HEK293 (cell line): Measurements from ENCODE around the gene MYL12A.

Experiments used
- CTCF ChIA-PET: fragments of 350-600 bp; formaldehyde crosslinking; extraction: SDS; loops from one replicate; lab custom pipeline; 2021; ENCODE audit warnings: antibody characterized with exemption; lab: Yijun Ruan, JAX
- POLR2A ChIA-PET: fragments of 300-600 bp; formaldehyde crosslinking; extraction: SDS; loops from one replicate; lab custom pipeline; 2020; ENCODE audit warnings: antibody characterized with exemption, inconsistent platforms; lab: Yijun Ruan, JAX
- H3K27ac ChIP-seq: fragments of 200-500 bp; sonication (Bioruptor generic); 2 replicates; pipeline ENCODE4 v1.5.1; 2014; ENCODE audit warnings: low read depth, low read length, control low read depth, inconsistent platforms; ENCODE audit errors: extremely low read depth
- H3K36me3 ChIP-seq, 2 experiments: fragments of 200-500 bp in 1 of 2; sonication (Bioruptor generic) in 1 of 2; 1 replicate in 1 of 2; 2 replicates in 1 of 2; pipeline ENCODE4 v1.5.1; 2014 to 2017; ENCODE audit warnings: inconsistent platforms in 2 of 2, low read length in 2 of 2; ENCODE audit not compliant: control insufficient read depth in 2 of 2, insufficient read depth in 1 of 2
- H3K4me1 ChIP-seq: fragments of 200-500 bp; sonication (Bioruptor generic); 2 replicates; pipeline ENCODE4 v1.5.1; 2014; ENCODE audit warnings: mild to moderate bottlenecking, low read length, inconsistent platforms; ENCODE audit not compliant: control insufficient read depth, insufficient read depth
- H3K4me3 ChIP-seq: 2 replicates; pipeline ENCODE4 v1.5.1; 2011; ENCODE audit warnings: low read depth, mild to moderate bottlenecking, control low read depth, low read length, moderate library complexity
- H3K9me3 ChIP-seq: fragments of 200-500 bp; sonication (Bioruptor generic); 2 replicates; pipeline ENCODE4 v1.5.1; 2014; ENCODE audit warnings: low read depth, low read length, inconsistent platforms; ENCODE audit not compliant: control insufficient read depth, insufficient read depth
- CTCF ChIP-seq: fragments of 450-650 bp; formaldehyde crosslinking; IDR thresholded peaks from 2 replicates; pipeline ENCODE4 v1.5.1; 2016; ENCODE audit warnings: missing biosample characterization, missing genetic modification characterization
- FEZF1 ChIP-seq: fragments of 450-650 bp; formaldehyde crosslinking; IDR thresholded peaks from 2 replicates; pipeline ENCODE4 v1.5.1; 2016; ENCODE audit warnings: missing biosample characterization, missing genetic modification characterization
- IKZF3 ChIP-seq: fragments of 450-650 bp; IDR thresholded peaks from 2 replicates; pipeline ENCODE4 v1.5.0; 2018; ENCODE audit warnings: missing biosample characterization, mild to moderate bottlenecking, missing genetic modification characterization, moderate library complexity
- PRDM10 ChIP-seq: fragments of 450-650 bp; formaldehyde crosslinking; IDR thresholded peaks from 2 replicates; pipeline ENCODE4 v1.5.1; 2016; ENCODE audit warnings: missing biosample characterization, missing genetic modification characterization
- TSHZ1 ChIP-seq: fragments of 450-650 bp; formaldehyde crosslinking; IDR thresholded peaks from 2 replicates; pipeline ENCODE4 v1.5.1; 2016; ENCODE audit warnings: missing biosample characterization, missing genetic modification characterization, borderline replicate concordance
- YY2 ChIP-seq: fragments of 450-650 bp; formaldehyde crosslinking; IDR thresholded peaks from 2 replicates; pipeline ENCODE4 v1.5.1; 2016; ENCODE audit warnings: missing biosample characterization, missing genetic modification characterization
- ZFHX2 ChIP-seq: fragments of 450-650 bp; formaldehyde crosslinking; conservative IDR thresholded peaks from 2 replicates; pipeline ENCODE4 v1.5.1; 2016; ENCODE audit warnings: missing biosample characterization, missing genetic modification characterization
- ZNF112 ChIP-seq: fragments of 450-650 bp; formaldehyde crosslinking; IDR thresholded peaks from 2 replicates; pipeline ENCODE4 v1.5.0; 2017; ENCODE audit warnings: missing biosample characterization, missing genetic modification characterization
- ZNF155 ChIP-seq: fragments of 450-650 bp; formaldehyde crosslinking; IDR thresholded peaks from 2 replicates; pipeline ENCODE4 v1.5.1; 2016; ENCODE audit warnings: missing biosample characterization, missing genetic modification characterization
- ZNF169 ChIP-seq: fragments of 450-650 bp; formaldehyde crosslinking; IDR thresholded peaks from 2 replicates; pipeline ENCODE4 v1.5.1; 2016; ENCODE audit warnings: missing biosample characterization, missing genetic modification characterization
- ZNF239 ChIP-seq: fragments of 450-650 bp; formaldehyde crosslinking; IDR thresholded peaks from 2 replicates; pipeline ENCODE4 v1.5.1; 2016; ENCODE audit warnings: missing biosample characterization, missing genetic modification characterization
- ZNF274 ChIP-seq, 2 experiments: fragments of 200-500 bp in 1 of 2; fragments of 450-650 bp in 1 of 2; sonication (Bioruptor generic) in 1 of 2; formaldehyde crosslinking in 1 of 2; IDR thresholded peaks; 2 replicates each; pipeline versions ENCODE4 v1.5.1 to v1.6.1; 2014 to 2016; ENCODE audit warnings: borderline replicate concordance in 1 of 2, inconsistent platforms in 1 of 2, low read length in 1 of 2, missing biosample characterization in 1 of 2, missing genetic modification characterization in 1 of 2
- ZNF366 ChIP-seq: fragments of 450-650 bp; formaldehyde crosslinking; conservative IDR thresholded peaks from 2 replicates; pipeline ENCODE4 v1.5.1; 2016; ENCODE audit warnings: missing biosample characterization, missing genetic modification characterization
- ZNF501 ChIP-seq: fragments of 450-650 bp; formaldehyde crosslinking; IDR thresholded peaks from 2 replicates; pipeline ENCODE4 v1.5.1; 2016; ENCODE audit warnings: missing biosample characterization, missing genetic modification characterization
- ZNF600 ChIP-seq: fragments of 450-650 bp; formaldehyde crosslinking; IDR thresholded peaks from 2 replicates; pipeline ENCODE4 v1.5.1; 2016; ENCODE audit warnings: missing biosample characterization, missing genetic modification characterization
- ZNF660 ChIP-seq: fragments of 450-650 bp; IDR thresholded peaks from 2 replicates; pipeline ENCODE4 v1.5.1; 2018; ENCODE audit warnings: missing biosample characterization, mild to moderate bottlenecking, missing genetic modification characterization
- ZNF692 ChIP-seq: fragments of 450-650 bp; formaldehyde crosslinking; IDR thresholded peaks from 2 replicates; pipeline ENCODE4 v1.5.1; 2016; ENCODE audit warnings: missing biosample characterization, missing genetic modification characterization
- ZNF837 ChIP-seq: fragments of 450-650 bp; formaldehyde crosslinking; IDR thresholded peaks from 2 replicates; pipeline ENCODE4 v1.5.1; 2016; ENCODE audit warnings: missing biosample characterization, missing genetic modification characterization
- ZXDB ChIP-seq: fragments of 450-650 bp; formaldehyde crosslinking; IDR thresholded peaks from 2 replicates; pipeline ENCODE4 v1.5.1; 2016; ENCODE audit warnings: missing biosample characterization, missing genetic modification characterization
- TF ChIP-seq, protein P1 (sequence below): fragments of 450-650 bp; formaldehyde crosslinking; IDR thresholded peaks from 2 replicates; pipeline ENCODE4 v1.5.1; 2016; ENCODE audit warnings: missing biosample characterization, missing genetic modification characterization

MYL12A gene

GRCh38 chr18:3261373-3262233 is 14.0 kb downstream of the MYL12A start, which contains the start of gene MYL12B (continued):
- TF ChIP-seq ZNF692 (tag by site-specific recombination) (peak; percentile 84), FEZF1 (tag by site-specific recombination) (peak; percentile 34; the same call in 1 of the 2 replicates), ZNF366 (peak; percentile 60), CTCF (tag by site-specific recombination) (peak; percentile 49; the same call in 1 of the 2 replicates)

- H3K4me1 ChIP-seq = peaks cover 15% of the 10 kb centered on the region
- H3K36me3 ChIP-seq = peaks cover 7 to 10% of the 10 kb centered on the region in 2 experiments; a peak in 2 of 3 replicates
- ChIA-PET POLR2A (interaction anchor here (1.4 to 1.7 kb wide), 4 partner anchors 11 to 35 kb away, joined by 5 to 11 read pairs (median 8); partner anchors contain the start of gene MYL12A), CTCF (interaction anchor here (0.6 to 1.8 kb wide), 4 partner anchors 15 to 404 kb away, joined by 4 to 6 read pairs (median 5); partner anchors contain the start of gene MYL12A)
- no peaks in the 10 kb centered on the region for H3K9me3 ChIP-seq
- H3K27ac ChIP-seq = peak overlapping the region; percentile 97
- peak overlapping the region; percentile 80 for H3K4me3 ChIP-seq
- TF ChIP-seq ZNF155 (no peak), ZNF274 (IDR thresholded peaks at IDR 0.05; ENCODE audit: low read length) (no peak), ZNF274 (tag by site-specific recombination; IDR thresholded peaks at IDR 0.05; ENCODE audit: borderline replicate concordance) (no peak), ZXDB (tag by site-specific recombination) (no peak), IKZF3 (no peak), ZNF600 (tag by site-specific recombination) (peak; percentile 59), ZNF112 (tag by site-specific recombination) (no peak), YY2 (peak; percentile 58; the same call in 1 of the 2 replicates), ZNF239 (tag by site-specific recombination) (no peak), ZNF169 (tag by site-specific recombination) (no peak), ZNF837 (no peak), ZNF501 (no peak), ZFHX2 (tag by site-specific recombination) (peak; percentile 47; the same call in 1 of the 2 replicates), TSHZ1 (tag by site-specific recombination) (no peak), ZNF660 (tag by site-specific recombination) (0 out of 2 replicates have a peak, but pooled peaks have one; percentile 9), PRDM10 (tag by site-specific recombination) (no peak; the same call in 1 of the 2 replicates)
- TF ChIP-seq, protein P1, sequence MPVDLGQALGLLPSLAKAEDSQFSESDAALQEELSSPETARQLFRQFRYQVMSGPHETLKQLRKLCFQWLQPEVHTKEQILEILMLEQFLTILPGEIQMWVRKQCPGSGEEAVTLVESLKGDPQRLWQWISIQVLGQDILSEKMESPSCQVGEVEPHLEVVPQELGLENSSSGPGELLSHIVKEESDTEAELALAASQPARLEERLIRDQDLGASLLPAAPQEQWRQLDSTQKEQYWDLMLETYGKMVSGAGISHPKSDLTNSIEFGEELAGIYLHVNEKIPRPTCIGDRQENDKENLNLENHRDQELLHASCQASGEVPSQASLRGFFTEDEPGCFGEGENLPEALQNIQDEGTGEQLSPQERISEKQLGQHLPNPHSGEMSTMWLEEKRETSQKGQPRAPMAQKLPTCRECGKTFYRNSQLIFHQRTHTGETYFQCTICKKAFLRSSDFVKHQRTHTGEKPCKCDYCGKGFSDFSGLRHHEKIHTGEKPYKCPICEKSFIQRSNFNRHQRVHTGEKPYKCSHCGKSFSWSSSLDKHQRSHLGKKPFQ = no peak
These were observed 14.9 kb downstream of the MYL12A start for GRCh38 chr18:3262234-3263131.
